ENCODE results near the gene LEPR.

LEPR gene

DNA sequence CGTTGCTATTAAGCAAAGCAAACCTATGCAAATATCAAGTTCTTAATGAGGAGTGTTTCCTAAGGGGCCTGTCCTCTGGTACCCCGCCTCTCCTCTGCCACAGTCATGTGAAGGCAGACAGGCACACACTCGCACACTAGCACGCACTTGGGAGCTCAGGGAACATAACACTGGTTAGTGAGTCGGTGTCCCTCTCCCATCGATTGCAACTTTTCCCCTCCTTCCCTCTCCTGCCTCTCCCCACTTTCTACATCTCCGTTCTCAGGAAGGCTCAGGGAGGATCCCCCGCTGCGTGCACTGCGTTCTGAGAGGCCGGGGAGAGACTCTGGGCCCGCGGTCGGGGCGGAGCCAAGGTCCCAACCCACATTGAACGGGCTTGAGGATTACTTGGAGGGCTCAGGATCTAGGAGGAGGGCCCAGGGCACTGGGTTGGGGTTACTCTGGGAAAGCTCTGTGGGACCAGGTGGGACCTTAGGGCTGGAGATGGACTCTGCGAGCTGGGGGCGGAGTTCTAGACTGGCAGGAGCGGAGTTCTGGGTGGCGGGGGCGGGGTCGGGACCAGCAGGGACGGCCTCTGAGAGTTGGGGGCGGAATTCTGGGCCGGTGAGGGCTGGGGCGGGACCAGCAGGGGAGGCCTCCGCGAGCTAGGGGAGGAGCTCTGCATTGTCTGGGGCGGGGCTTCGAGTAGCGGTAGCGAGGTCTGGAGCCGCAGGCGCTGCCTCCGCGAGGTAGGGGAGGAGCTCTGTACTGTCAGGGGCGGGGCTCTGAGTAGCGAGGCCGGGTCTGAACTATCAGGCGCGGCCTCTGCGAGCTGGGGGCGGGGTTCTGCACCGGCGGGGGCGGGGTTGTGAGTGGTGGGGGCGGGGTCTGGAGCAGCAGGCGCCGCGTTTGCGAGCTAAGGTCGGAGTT lies 533 bp upstream of the LEPR start:
- no peaks in the 10 kb centered on the region for H3K9me3 ChIP-seq (ENCODE audit: control insufficient read depth, insufficient read depth, low read length)
- H3K36me3 ChIP-seq (ENCODE audit: insufficient read depth, low read length) = no peaks in the 10 kb centered on the region
- peaks cover 38% of the 10 kb centered on the region for H3K4me1 ChIP-seq (ENCODE audit: insufficient read depth, low read length)
- peak overlapping the region; percentile 79 for H3K9ac ChIP-seq (ENCODE audit: low read depth, low read length)

DNA sequence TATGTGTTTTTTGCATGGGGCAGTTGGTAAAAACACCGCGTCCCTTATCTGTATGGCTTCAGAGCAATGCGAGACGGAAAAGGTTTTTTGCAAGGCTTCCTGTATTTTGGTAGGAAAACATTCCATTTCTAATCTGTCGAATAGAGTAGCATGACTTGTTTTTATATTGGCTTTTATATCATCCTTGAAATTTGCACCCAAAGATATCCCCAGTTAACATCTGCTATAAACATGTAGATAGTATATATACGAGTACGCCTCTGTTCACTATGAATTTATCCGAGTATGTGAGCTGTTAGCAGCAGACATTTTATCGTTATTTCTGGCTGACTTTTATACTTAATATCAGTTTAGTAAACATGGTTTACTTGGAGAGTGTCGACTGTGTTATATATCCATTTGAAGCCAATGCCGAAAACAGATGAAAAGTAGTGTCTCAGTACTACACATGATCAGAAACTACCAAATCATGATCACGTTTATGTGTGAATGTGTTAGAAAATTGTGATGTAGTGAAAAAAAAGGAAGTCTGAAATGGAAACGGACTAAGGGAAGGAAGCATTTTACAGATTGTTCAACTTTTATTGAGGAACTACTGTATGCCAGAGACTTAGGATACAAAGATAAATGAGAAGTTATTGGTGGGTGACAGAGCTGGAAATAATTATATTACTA lies 1.0 kb downstream of the LEPR start:
- Histone ChIP-seq H3K36me3 (ENCODE audit: insufficient read depth, low read length) (peaks cover 2% of the 10 kb centered on the region; the same call in 1 of the 2 replicates), H3K4me1 (ENCODE audit: insufficient read depth, low read length) (peaks cover 45% of the 10 kb centered on the region), H3K9me3 (ENCODE audit: control insufficient read depth, insufficient read depth, low read length) (no peaks in the 10 kb centered on the region), H3K9ac (ENCODE audit: low read depth, low read length) (peak overlapping the region; percentile 88)

DNA sequence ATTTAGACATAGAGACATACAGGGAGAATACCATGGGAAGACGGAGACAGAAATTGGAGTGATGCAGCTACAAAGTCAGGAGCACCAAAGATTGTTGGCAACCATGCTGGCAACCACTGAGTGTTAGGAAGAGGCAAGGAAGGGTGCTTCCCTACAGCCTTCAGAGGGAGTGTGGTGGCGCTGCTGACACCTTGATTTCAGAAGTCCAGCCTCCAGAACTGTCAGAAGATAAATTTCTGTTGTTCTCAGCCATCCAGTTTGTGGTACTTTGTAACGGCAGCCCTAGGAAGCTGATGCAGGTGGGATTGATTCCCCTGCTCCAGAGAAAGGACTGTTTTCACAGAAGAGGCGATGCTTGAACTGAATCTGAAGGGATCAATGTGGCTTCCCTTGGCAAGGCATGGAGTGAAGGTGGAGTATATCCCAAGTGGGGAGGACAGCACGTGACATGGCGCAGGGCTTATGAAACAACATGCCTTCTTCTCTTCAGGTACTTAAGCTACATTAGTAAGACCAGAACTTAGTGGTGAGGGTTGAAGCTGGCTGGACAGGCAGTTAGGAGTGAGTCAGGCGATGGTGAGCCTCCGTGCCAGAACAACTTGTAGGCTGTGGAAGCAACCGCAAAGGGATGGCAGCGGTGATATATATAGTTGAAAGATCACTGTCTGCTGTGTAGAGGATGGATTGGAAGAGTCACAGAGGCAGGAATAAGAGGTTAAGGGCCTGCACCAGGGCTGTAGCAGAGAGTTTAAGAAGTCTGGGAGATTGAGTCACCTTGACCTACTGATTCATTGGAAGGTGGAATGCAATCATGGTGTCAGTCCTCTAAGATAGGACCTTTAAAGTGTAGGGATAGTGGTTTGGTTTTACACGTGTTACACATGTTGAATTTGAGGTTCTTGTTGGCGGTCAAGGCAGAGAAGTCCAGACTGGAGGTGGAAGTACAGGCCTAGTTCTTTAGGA lies 2.1 kb downstream of the LEPR start:
- Histone ChIP-seq H3K9me3 (ENCODE audit: control insufficient read depth, insufficient read depth, low read length) (no peaks in the 10 kb centered on the region), H3K36me3 (ENCODE audit: insufficient read depth, low read length) (peaks cover 2% of the 10 kb centered on the region; the same call in 1 of the 2 replicates), H3K9ac (ENCODE audit: low read depth, low read length) (peak overlapping the region; percentile 88; the same call in 1 of the 2 replicates), H3K4me1 (ENCODE audit: insufficient read depth, low read length) (peaks cover 43% of the 10 kb centered on the region)

DNA sequence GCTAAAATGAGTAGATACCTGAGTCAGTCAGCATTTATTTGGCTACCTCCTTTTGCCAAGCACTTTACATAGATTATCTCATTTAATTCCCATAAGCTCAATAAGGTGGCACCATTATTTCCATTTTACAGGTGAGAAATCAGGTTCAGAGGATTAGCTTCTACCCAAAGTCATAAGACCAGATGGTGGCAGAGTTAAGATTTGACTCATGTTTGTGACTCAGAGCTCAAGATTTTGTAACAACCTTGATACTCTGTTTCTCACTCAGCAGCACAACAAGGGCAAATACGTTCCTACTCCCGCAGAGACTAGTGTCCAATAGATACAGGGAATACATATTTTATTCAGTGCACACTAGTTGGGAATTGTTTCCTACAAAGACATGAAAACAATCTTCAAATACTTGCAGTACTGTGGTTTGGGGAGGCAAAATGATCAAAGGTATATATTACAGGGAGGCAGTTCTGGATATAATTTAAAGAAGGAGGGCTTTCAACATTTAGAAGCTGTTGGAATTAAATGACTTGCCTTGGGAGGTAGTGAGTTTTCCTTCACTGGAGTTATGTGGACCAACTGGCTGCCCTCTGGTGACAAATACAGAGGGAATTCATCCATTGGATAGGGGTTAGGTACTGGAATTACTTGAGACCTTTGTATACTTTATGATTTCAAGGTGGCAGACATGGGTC lies 3.6 kb downstream of the LEPR start:
- Histone ChIP-seq H3K9ac (ENCODE audit: low read depth, low read length) (no peak overlapping the region), H3K4me1 (ENCODE audit: insufficient read depth, low read length) (peaks cover 40% of the 10 kb centered on the region), H3K36me3 (ENCODE audit: insufficient read depth, low read length) (peaks cover 2% of the 10 kb centered on the region; the same call in 1 of the 2 replicates), H3K9me3 (ENCODE audit: control insufficient read depth, insufficient read depth, low read length) (no peaks in the 10 kb centered on the region)

DNA sequence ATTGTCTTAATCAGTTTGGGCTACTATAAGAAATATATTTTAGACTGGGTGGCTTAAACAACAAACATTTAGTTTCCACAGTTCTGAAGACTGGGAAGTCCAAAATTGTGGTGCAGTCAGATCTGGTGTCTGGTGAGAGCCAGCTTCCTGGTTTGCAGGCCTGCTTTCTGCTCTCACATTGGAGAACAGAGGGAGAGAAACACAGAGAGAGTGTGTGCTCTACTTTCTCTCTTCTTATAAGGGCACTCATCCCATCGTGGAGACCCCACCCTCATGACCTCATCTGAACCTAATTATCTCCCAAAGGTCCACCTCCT lies 4.1 kb downstream of the LEPR start:
- H3K4me1 ChIP-seq (ENCODE audit: insufficient read depth, low read length) = peaks cover 45% of the 10 kb centered on the region
- H3K9me3 ChIP-seq (ENCODE audit: control insufficient read depth, insufficient read depth, low read length) = no peaks in the 10 kb centered on the region

DNA sequence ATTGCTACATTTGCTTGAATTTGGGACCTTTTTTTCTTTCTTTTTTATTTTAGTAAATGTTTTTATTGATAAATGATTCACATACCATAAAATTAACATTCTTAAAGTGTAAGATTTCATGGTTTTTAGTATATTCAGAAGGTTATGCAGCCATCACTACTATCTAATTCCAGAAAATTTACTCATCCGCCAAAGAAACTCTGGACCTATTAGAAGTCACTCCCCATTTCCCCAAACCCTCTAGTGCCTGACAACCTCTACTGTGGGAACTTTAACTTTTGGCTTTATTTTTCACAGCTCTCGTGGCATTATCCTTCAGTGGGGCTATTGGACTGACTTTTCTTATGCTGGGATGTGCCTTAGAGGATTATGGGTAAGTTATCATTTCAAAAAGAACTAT lies 4.5 kb downstream of the LEPR start:
- Histone ChIP-seq H3K36me3 (ENCODE audit: insufficient read depth, low read length) (peaks cover 2% of the 10 kb centered on the region; the same call in 1 of the 2 replicates), H3K9me3 (ENCODE audit: control insufficient read depth, insufficient read depth, low read length) (no peaks in the 10 kb centered on the region), H3K9ac (ENCODE audit: low read depth, low read length) (no peak overlapping the region), H3K4me1 (ENCODE audit: insufficient read depth, low read length) (peaks cover 50% of the 10 kb centered on the region)

More for the DNA sequence above, 4.1 kb downstream of the LEPR start:
- peaks cover 2% of the 10 kb centered on the region; the same call in 1 of the 2 replicates for H3K36me3 ChIP-seq (ENCODE audit: insufficient read depth, low read length)
- no peak overlapping the region for H3K9ac ChIP-seq (ENCODE audit: low read depth, low read length)

DNA sequence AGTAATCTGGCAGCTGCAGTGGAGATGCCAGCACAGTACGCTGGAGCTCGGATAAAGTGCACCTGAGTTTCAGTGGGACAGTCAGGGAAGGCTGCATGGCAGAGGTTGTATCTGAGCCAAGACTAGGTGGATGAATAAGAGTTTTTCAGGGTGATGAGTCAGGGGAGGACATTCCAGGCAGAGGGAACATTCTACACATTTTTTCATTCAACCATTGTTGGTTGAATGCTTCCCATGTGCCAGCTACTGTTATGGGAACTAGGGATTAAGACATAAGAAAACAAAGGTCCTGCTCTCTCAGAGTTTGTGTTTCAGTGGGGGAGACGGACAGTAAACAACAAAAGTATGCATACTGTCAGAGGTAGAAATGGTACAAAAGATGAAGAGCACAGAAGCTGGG lies 5.2 kb downstream of the LEPR start:
- Histone ChIP-seq H3K4me1 (ENCODE audit: insufficient read depth, low read length) (peaks cover 54% of the 10 kb centered on the region), H3K9me3 (ENCODE audit: control insufficient read depth, insufficient read depth, low read length) (no peaks in the 10 kb centered on the region), H3K9ac (ENCODE audit: low read depth, low read length) (no peak overlapping the region), H3K36me3 (ENCODE audit: insufficient read depth, low read length) (peaks cover 2% of the 10 kb centered on the region; the same call in 1 of the 2 replicates)

DNA sequence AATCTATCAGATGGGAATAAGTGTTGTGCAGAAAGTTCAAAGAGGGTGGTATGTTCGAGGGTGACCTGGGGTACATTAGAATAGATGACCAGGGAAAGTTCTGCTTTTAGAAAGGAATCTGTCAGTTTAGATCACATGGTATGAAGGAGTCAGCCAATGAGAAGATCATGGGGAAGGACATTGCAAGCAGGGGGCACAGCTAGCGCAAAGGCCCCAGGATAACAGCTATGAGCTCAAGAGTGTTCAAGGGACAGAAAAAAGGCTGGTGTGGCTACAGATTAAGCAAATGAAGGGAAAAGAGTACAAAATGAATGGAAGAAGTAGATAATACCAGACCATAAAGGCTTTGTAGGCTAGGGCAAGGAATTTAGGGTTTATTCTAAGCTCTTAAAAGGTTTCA lies 8.6 kb downstream of the LEPR start:
- Histone ChIP-seq H3K4me1 (ENCODE audit: insufficient read depth, low read length) (peaks cover 60% of the 10 kb centered on the region), H3K9ac (ENCODE audit: low read depth, low read length) (no peak overlapping the region), H3K36me3 (ENCODE audit: insufficient read depth, low read length) (peaks cover 7% of the 10 kb centered on the region; the same call in 1 of the 2 replicates), H3K9me3 (ENCODE audit: control insufficient read depth, insufficient read depth, low read length) (no peaks in the 10 kb centered on the region)

DNA sequence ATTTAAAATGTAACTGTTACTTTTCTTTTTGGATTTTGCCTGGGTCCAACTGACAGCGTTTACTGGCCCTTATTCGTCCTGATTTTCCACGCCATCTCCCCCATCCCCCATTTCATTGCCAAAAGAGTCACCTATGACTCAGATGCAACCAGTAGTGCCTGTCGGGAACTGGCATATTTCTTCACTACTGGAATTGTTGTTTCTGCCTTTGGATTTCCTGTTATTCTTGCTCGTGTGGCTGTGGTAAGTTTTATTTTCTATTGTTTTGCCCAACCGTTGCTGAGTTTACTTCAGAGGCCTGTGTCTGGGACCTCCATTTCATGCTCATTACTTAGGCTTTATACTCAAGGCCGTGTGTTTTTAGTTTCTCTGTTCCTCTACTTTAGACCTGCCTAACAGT lies 9.3 kb downstream of the LEPR start:
- H3K9me3 ChIP-seq (ENCODE audit: control insufficient read depth, insufficient read depth, low read length) = no peaks in the 10 kb centered on the region
- peaks cover 7% of the 10 kb centered on the region for H3K36me3 ChIP-seq (ENCODE audit: insufficient read depth, low read length)
- H3K4me1 ChIP-seq (ENCODE audit: insufficient read depth, low read length) = peaks cover 59% of the 10 kb centered on the region
- H3K9ac ChIP-seq (ENCODE audit: low read depth, low read length) = no peak overlapping the region

DNA sequence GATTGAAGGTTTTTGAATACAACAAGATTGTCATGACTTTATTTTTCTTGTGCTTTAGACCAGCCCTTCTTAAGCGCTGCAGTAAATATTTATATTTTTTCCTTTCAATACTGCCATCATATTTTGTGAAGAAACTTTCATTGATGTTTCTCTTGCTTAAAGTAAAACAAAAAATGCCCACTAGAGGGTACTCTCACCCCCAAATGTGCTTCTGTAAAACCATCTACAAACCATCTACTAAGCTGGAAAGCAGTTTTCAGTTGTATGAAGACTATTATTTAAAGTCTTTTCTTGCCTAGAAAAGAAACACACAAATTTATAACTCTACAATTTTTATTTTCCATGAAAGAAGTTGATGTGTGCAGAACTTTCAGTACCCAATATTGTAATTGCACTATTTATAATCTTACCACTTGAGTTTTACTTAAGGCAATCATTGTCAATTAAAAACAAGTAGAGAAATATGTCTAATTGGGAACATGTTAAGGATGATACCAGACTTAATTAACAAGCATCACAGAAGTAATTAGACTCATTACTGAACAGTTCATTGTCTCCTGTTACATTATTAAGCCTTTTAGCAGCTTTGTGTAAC lies 10.7 kb downstream of the LEPR start:
- peaks cover 4% of the 10 kb centered on the region; the same call in 1 of the 2 replicates for H3K36me3 ChIP-seq (ENCODE audit: insufficient read depth, low read length)
- no peaks in the 10 kb centered on the region for H3K9me3 ChIP-seq (ENCODE audit: control insufficient read depth, insufficient read depth, low read length)
- H3K4me1 ChIP-seq (ENCODE audit: insufficient read depth, low read length) = peaks cover 48% of the 10 kb centered on the region
- no peak overlapping the region for H3K9ac ChIP-seq (ENCODE audit: low read depth, low read length)

DNA sequence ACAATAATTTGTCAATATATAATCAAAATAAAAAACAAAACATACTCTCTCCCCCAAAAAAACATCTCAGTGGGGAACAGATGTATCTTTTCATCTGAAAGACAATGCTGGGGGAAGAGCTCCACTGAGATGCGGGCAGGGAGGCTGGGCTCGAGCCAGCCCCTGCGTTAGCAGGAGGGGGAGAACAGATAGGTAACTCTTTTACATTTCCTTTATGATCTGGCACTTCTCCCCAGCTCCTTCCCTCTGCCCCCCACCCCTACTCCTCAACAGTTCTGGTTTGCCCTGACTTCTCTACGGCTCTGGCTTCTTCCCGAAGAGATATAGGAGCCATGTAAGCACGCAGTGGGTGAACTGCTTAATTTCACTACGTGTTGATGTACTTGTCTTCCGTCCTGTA lies 12.4 kb downstream of the LEPR start:
- Histone ChIP-seq H3K9me3 (ENCODE audit: control insufficient read depth, insufficient read depth, low read length) (no peaks in the 10 kb centered on the region), H3K9ac (ENCODE audit: low read depth, low read length) (no peak overlapping the region), H3K36me3 (ENCODE audit: insufficient read depth, low read length) (peaks cover 7% of the 10 kb centered on the region), H3K4me1 (ENCODE audit: insufficient read depth, low read length) (peaks cover 44% of the 10 kb centered on the region)

DNA sequence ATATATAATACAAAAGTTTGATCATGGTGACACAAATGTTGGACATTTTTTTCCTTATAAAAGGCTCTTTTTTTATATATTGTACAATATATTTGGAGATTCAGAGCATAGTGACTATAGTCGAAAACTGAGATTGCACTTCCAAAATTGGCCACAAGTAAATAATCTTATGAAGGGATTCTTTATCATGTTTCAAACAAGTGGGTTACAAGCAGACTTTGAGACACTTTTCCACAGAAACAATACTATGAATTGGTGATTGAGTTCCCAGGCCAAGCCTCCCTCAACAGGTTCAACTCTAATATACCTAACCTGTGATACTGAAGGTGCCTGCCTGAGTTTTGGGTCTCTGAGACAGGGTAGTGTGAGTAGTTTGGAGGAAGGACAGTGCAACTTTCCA lies 13.8 kb downstream of the LEPR start:
- Histone ChIP-seq H3K36me3 (ENCODE audit: insufficient read depth, low read length) (peaks cover 7% of the 10 kb centered on the region), H3K4me1 (ENCODE audit: insufficient read depth, low read length) (peaks cover 40% of the 10 kb centered on the region), H3K9ac (ENCODE audit: low read depth, low read length) (no peak overlapping the region), H3K9me3 (ENCODE audit: control insufficient read depth, insufficient read depth, low read length) (no peaks in the 10 kb centered on the region)

DNA sequence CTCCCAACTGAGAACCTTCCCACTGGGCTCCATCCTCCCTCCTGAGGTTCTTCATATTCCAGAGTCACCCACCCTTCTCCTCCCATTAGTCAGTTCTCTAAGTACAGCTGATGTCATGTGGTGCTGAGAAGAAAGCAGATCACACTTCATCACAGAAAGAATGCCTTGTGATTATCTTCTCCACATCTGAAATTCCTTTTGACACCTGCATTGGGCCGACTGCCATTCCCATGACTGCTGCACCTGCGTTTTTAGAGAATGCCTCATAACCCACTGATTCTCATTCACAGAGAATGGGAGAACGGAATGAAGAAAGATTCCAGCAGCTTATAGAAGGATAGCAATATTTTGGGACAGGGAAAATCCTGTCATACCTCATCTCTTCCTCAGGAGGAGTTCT lies 14.3 kb downstream of the LEPR start:
- no peak overlapping the region for H3K9ac ChIP-seq (ENCODE audit: low read depth, low read length)
- no peaks in the 10 kb centered on the region for H3K9me3 ChIP-seq (ENCODE audit: control insufficient read depth, insufficient read depth, low read length)
- H3K4me1 ChIP-seq (ENCODE audit: insufficient read depth, low read length) = peaks cover 35% of the 10 kb centered on the region
- H3K36me3 ChIP-seq (ENCODE audit: insufficient read depth, low read length) = peaks cover 7% of the 10 kb centered on the region

Data from ES-I3 (cell line).